Central memory CD8-positive, alpha-beta T cell (primary cell): ENCODE results near the gene APOF.
"Not testable (repeated sequence)": the region's sequence is repeated elsewhere in the genome, so short reads cannot be mapped to it uniquely, and the experiment has no call there.

Experiments used
- ATAC-seq: fragments of 150-1000 bp; cut with Tn5 transposase; replicated peaks from 2 replicates; pipeline ENCODE4 v1.10.0; 2022; ENCODE audit warnings: mild to moderate bottlenecking, moderate FRiP score, moderate number of reproducible peaks; ENCODE audit not compliant: poor library complexity, severe bottlenecking; ENCODE audit errors: extremely low read depth
- DNase-seq, 2 donors: peaks; one replicate each; pipeline ENCODE4 v3.0.0; 2021; ENCODE audit warnings: low spot score in 2 of 2
- H3K27ac Mint-ChIP-seq: one replicate; pipeline ENCODE4 v1.8.0; 2022; ENCODE audit warnings: low read depth, mild to moderate bottlenecking, moderate library complexity, mixed read lengths
- H3K27me3 Mint-ChIP-seq: one replicate; pipeline ENCODE4 v1.8.0; 2022; ENCODE audit warnings: mixed read lengths
- H3K36me3 Mint-ChIP-seq: one replicate; pipeline ENCODE4 v1.8.0; 2022; ENCODE audit warnings: mild to moderate bottlenecking, moderate library complexity, mixed read lengths; ENCODE audit not compliant: insufficient read depth
- H3K4me1 Mint-ChIP-seq: one replicate; pipeline ENCODE4 v1.8.0; 2022; ENCODE audit warnings: mixed read lengths
- H3K4me3 Mint-ChIP-seq: one replicate; pipeline ENCODE4 v1.8.0; 2022; ENCODE audit warnings: mild to moderate bottlenecking, moderate library complexity, mixed read lengths
- H3K9me3 Mint-ChIP-seq: one replicate; pipeline ENCODE4 v1.8.0; 2022; ENCODE audit warnings: mixed read lengths

Gene APOF

GRCh38 chr12:56358836-56359532 lies 3.7 kb downstream of the APOF start:
- peaks cover 16% of the 10 kb centered on the region for H3K4me1 Mint-ChIP-seq
- DNase-seq (no peak), ATAC-seq (no peak)
- peaks cover 23% of the 10 kb centered on the region for H3K36me3 Mint-ChIP-seq
- peak overlapping the region; percentile 98 for H3K27ac Mint-ChIP-seq
- peak overlapping the region; percentile 90 for H3K4me3 Mint-ChIP-seq
- H3K9me3 Mint-ChIP-seq, result no peaks in the 10 kb centered on the region
- H3K27me3 Mint-ChIP-seq, result no peaks in the 10 kb centered on the region

GRCh38 chr12:56351325-56351724 lies 11.3 kb downstream of the APOF start:
- ATAC-seq (no peak), DNase-seq (no peak)
- Mint-ChIP-seq H3K9me3 (no peaks in the 10 kb centered on the region), H3K36me3 (peaks cover 70% of the 10 kb centered on the region), H3K27me3 (no peaks in the 10 kb centered on the region), H3K4me1 (no peaks in the 10 kb centered on the region), H3K27ac (no peak overlapping the region), H3K4me3 (no peak overlapping the region)

- Mint-ChIP-seq H3K36me3 (peaks cover 71% of the 10 kb centered on the region), H3K9me3 (no peaks in the 10 kb centered on the region)
These were observed 12.0 kb downstream of the APOF start for GRCh38 chr12:56350662-56351061.

GRCh38 chr12:56348776-56349175 lies 13.9 kb downstream of the APOF start:
- Mint-ChIP-seq H3K27ac (no peak overlapping the region), H3K36me3 (peaks cover 64% of the 10 kb centered on the region), H3K4me3 (no peak overlapping the region), H3K4me1 (no peaks in the 10 kb centered on the region), H3K27me3 (no peaks in the 10 kb centered on the region), H3K9me3 (no peaks in the 10 kb centered on the region)
- DNase-seq (no peak), ATAC-seq (no peak)

More at GRCh38 chr12:56350662-56351061, 12.0 kb downstream of the APOF start:
- Mint-ChIP-seq H3K27ac (no peak overlapping the region), H3K27me3 (no peaks in the 10 kb centered on the region), H3K4me1 (no peaks in the 10 kb centered on the region), H3K4me3 (no peak overlapping the region)
- ATAC-seq (no peak), DNase-seq (no peak)

GRCh38 chr12:56347255-56347654 lies 15.4 kb downstream of the APOF start:
- H3K9me3 Mint-ChIP-seq, H3K4me3 Mint-ChIP-seq, H3K27ac Mint-ChIP-seq, DNase-seq, H3K27me3 Mint-ChIP-seq, H3K4me1 Mint-ChIP-seq, ATAC-seq: not testable (repeated sequence)
- H3K36me3 Mint-ChIP-seq, result peaks cover 51% of the 10 kb centered on the region

- Mint-ChIP-seq H3K27ac (no peak overlapping the region), H3K4me1 (no peaks in the 10 kb centered on the region), H3K9me3 (no peaks in the 10 kb centered on the region), H3K4me3 (no peak overlapping the region), H3K27me3 (no peaks in the 10 kb centered on the region), H3K36me3 (peaks cover 51% of the 10 kb centered on the region)
- DNase-seq, result no peak
- ATAC-seq, result no peak
These were observed 16.0 kb downstream of the APOF start for GRCh38 chr12:56346675-56347074.

- H3K27ac Mint-ChIP-seq, DNase-seq, H3K4me3 Mint-ChIP-seq, H3K27me3 Mint-ChIP-seq, H3K9me3 Mint-ChIP-seq, ATAC-seq: not testable (repeated sequence)
- Mint-ChIP-seq H3K4me1 (peaks cover 21% of the 10 kb centered on the region), H3K36me3 (peaks cover 20% of the 10 kb centered on the region)
These were observed 20.4 kb downstream of the APOF start for GRCh38 chr12:56342290-56342689.

- DNase-seq, result no peak
- no peak for ATAC-seq
- peaks cover 20% of the 10 kb centered on the region for H3K36me3 Mint-ChIP-seq
- no peak overlapping the region for H3K4me3 Mint-ChIP-seq
- H3K4me1 Mint-ChIP-seq, result peaks cover 21% of the 10 kb centered on the region
- no peaks in the 10 kb centered on the region for H3K27me3 Mint-ChIP-seq
- H3K27ac Mint-ChIP-seq, result no peak overlapping the region
- H3K9me3 Mint-ChIP-seq, result no peaks in the 10 kb centered on the region
These were observed 21.0 kb downstream of the APOF start for GRCh38 chr12:56341616-56342015.

- H3K9me3 Mint-ChIP-seq, result no peaks in the 10 kb centered on the region
- no peaks in the 10 kb centered on the region for H3K27me3 Mint-ChIP-seq
- H3K4me3 Mint-ChIP-seq, result peak overlapping the region; percentile 84
- peak overlapping the region; percentile 95 for H3K27ac Mint-ChIP-seq
- ATAC-seq (no peak), DNase-seq (no peak)
- H3K4me1 Mint-ChIP-seq, result peaks cover 21% of the 10 kb centered on the region
- H3K36me3 Mint-ChIP-seq, result peaks cover 12% of the 10 kb centered on the region
These were observed 23.6 kb downstream of the APOF start for GRCh38 chr12:56339158-56339422.

GRCh38 chr12:56338308-56339157 lies 24.1 kb downstream of the APOF start, which contains the start of gene IL23A:
Gene IL23A (plus strand): TSS chr12:56338884. CDS start chr12:56339045, 161 bp downstream.
- Mint-ChIP-seq H3K27me3 (no peaks in the 10 kb centered on the region), H3K4me3 (peak within 1 kb of the TSS; percentile 84), H3K9me3 (no peaks in the 10 kb centered on the region), H3K4me1 (peaks cover 27% of the 10 kb centered on the region), H3K27ac (peak within 1 kb of the TSS; percentile 95), H3K36me3 (peaks cover 17% of the 10 kb centered on the region)
- ATAC-seq, result peak; percentile 62
- peak; percentile 38 to 66 for DNase-seq

- Mint-ChIP-seq H3K27ac (peak overlapping the region; percentile 95), H3K4me1 (peaks cover 34% of the 10 kb centered on the region), H3K27me3 (no peaks in the 10 kb centered on the region), H3K4me3 (peak overlapping the region; percentile 84), H3K9me3 (no peaks in the 10 kb centered on the region), H3K36me3 (peaks cover 18% of the 10 kb centered on the region)
- no peak for ATAC-seq
- DNase-seq, result no peak
These were observed 24.9 kb downstream of the APOF start for GRCh38 chr12:56337753-56338251.

- no peak for ATAC-seq
- Mint-ChIP-seq H3K9me3 (no peaks in the 10 kb centered on the region), H3K27me3 (no peaks in the 10 kb centered on the region), H3K27ac (no peak overlapping the region), H3K4me3 (no peak overlapping the region), H3K36me3 (peaks cover 18% of the 10 kb centered on the region), H3K4me1 (peaks cover 38% of the 10 kb centered on the region)
- DNase-seq, result no peak
These were observed 26.1 kb downstream of the APOF start for GRCh38 chr12:56336361-56337167.
